ENCODE data around the gene SYTL5.

DNA sequence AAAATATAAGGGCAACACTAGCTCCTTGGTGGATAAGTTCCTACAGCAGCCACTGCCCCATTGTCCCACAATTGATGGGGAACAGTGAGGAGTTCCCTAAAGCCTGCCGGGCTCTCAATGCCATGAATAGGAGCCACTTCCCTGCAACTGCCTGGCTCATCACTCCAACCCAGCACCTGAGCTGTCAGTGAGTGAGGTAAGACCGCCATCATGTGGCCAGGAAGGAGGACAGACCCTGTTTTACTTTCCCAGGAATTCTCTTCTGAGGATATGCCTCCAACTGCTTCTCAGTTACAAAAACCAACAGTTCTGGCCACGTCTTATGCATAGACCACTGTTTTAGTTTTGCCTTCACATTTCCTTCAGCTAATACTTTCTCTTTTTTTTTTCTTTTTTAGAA lies 168.8 kb downstream of the SYTL5 start:
- TF ChIP-seq EZH2phosphoT487 (IDR thresholded peaks at IDR 0.05; ENCODE audit: borderline replicate concordance, low read length): no peak
- TF ChIP-seq, protein P1, sequence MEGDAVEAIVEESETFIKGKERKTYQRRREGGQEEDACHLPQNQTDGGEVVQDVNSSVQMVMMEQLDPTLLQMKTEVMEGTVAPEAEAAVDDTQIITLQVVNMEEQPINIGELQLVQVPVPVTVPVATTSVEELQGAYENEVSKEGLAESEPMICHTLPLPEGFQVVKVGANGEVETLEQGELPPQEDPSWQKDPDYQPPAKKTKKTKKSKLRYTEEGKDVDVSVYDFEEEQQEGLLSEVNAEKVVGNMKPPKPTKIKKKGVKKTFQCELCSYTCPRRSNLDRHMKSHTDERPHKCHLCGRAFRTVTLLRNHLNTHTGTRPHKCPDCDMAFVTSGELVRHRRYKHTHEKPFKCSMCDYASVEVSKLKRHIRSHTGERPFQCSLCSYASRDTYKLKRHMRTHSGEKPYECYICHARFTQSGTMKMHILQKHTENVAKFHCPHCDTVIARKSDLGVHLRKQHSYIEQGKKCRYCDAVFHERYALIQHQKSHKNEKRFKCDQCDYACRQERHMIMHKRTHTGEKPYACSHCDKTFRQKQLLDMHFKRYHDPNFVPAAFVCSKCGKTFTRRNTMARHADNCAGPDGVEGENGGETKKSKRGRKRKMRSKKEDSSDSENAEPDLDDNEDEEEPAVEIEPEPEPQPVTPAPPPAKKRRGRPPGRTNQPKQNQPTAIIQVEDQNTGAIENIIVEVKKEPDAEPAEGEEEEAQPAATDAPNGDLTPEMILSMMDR (conservative IDR thresholded peaks at IDR 0.05; ENCODE audit: low read depth, low read length): peak; percentile 77
